ENCODE data around the gene FASLG.
"Not testable (repeated sequence)": the region's sequence is repeated elsewhere in the genome, so short reads cannot be mapped to it uniquely, and the experiment has no call there.

The FASLG gene

GRCh38 chr1:172674831-172675613 lies 16.1 kb downstream of the FASLG start:
- intact Hi-C loops (cut with DNase I) = no loop called here
- DNase-seq = no peak

GRCh38 chr1:172679000-172679772 lies 20.3 kb downstream of the FASLG start:
- no peak for DNase-seq
- intact Hi-C loops (cut with DNase I) = no loop called here

GRCh38 chr1:172680244-172680643 lies 21.3 kb downstream of the FASLG start:
- intact Hi-C loops (cut with DNase I) = no loop called here
- no peak for DNase-seq

GRCh38 chr1:172680733-172681275 lies 21.9 kb downstream of the FASLG start:
- DNase-seq = no peak
- intact Hi-C loops (cut with DNase I) = no loop called here

- intact Hi-C loops (cut with DNase I) = no loop called here
- no peak for DNase-seq
These were observed 23.9 kb downstream of the FASLG start for GRCh38 chr1:172682812-172683211.

- DNase-seq = no peak
- intact Hi-C loops (cut with DNase I) = no loop called here
These were observed 27.2 kb downstream of the FASLG start for GRCh38 chr1:172686143-172686542.

- intact Hi-C loops (cut with DNase I); DNase-seq: not testable (repeated sequence)
These were observed 29.7 kb downstream of the FASLG start for GRCh38 chr1:172688428-172689085.

GRCh38 chr1:172690925-172691324 lies 32.0 kb downstream of the FASLG start:
- intact Hi-C loops (cut with DNase I) = not testable (repeated sequence)

GRCh38 chr1:172697534-172698002 lies 38.7 kb downstream of the FASLG start:
- DNase-seq = no peak
- intact Hi-C loops (cut with DNase I) = no loop called here

More at GRCh38 chr1:172690925-172691324, 32.0 kb downstream of the FASLG start:
- not testable (repeated sequence) for DNase-seq

- no peak for DNase-seq
- intact Hi-C loops (cut with DNase I) = no loop called here
These were observed 39.3 kb downstream of the FASLG start for GRCh38 chr1:172698224-172698623.

GRCh38 chr1:172699111-172699510 lies 40.2 kb downstream of the FASLG start:
- DNase-seq = no peak
- intact Hi-C loops (cut with DNase I) = no loop called here

- intact Hi-C loops (cut with DNase I) = no loop called here
- no peak for DNase-seq
These were observed 40.9 kb downstream of the FASLG start for GRCh38 chr1:172699695-172700227.

- intact Hi-C loops (cut with DNase I) = no loop called here
- DNase-seq = no peak
These were observed 41.7 kb downstream of the FASLG start for GRCh38 chr1:172700556-172700955.

GRCh38 chr1:172704001-172704400 lies 45.1 kb downstream of the FASLG start:
- DNase-seq = no peak
- intact Hi-C loops (cut with DNase I) = no loop called here

GRCh38 chr1:172704420-172705210 lies 45.7 kb downstream of the FASLG start:
- DNase-seq = no peak
- intact Hi-C loops (cut with DNase I) = no loop called here

GRCh38 chr1:172708452-172708851 lies 49.5 kb downstream of the FASLG start:
- intact Hi-C loops (cut with DNase I) = no loop called here
- no peak for DNase-seq

GRCh38 chr1:172711558-172711957 lies 52.7 kb downstream of the FASLG start:
- DNase-seq = no peak
- intact Hi-C loops (cut with DNase I) = loop anchor here (10.0 kb wide), 1 partner anchor 97 kb away; no protein-coding TSS in a partner anchor

- intact Hi-C loops (cut with DNase I) = loop anchor here (10.0 kb wide), 1 partner anchor 99 kb away; no protein-coding TSS in a partner anchor
These were observed 54.6 kb downstream of the FASLG start for GRCh38 chr1:172713466-172713865.

More at GRCh38 chr1:172713466-172713865, 54.6 kb downstream of the FASLG start:
- DNase-seq = no peak

Measured in posterior cingulate gyrus (tissue), 11 donors.